HCT116 (cell line): ENCODE data around the gene PPDPF.

Experiments
- ATF3 ChIP-seq: IDR thresholded peaks from 2 replicates; pipeline ENCODE4 v1.6.1; 2012
- CTCF ChIP-seq, 3 experiments: fragments of 200-600 bp in 1 of 3; sonication (generic) in 1 of 3; IDR thresholded peaks in 2 of 3; conservative IDR thresholded peaks in 1 of 3; 2 replicates each; pipeline ENCODE4 v1.5.1; 2012 to 2017; ENCODE audit warnings: low read depth in 2 of 3, low read length in 2 of 3, antibody characterized with exemption in 1 of 3, borderline replicate concordance in 1 of 3, control low read depth in 1 of 3, mild to moderate bottlenecking in 1 of 3, mixed read lengths in 1 of 3, mixed run types in 1 of 3, moderate library complexity in 1 of 3; ENCODE audit not compliant: insufficient read depth in 1 of 3
- EZH2 ChIP-seq: fragments of 200-600 bp; sonication (generic); IDR thresholded peaks from 2 replicates; pipeline ENCODE4 v1.6.1; 2017; ENCODE audit warnings: antibody characterized with exemption, mixed run types
- EZH2phosphoT487 ChIP-seq: fragments of 200-600 bp; IDR thresholded peaks from 2 replicates; pipeline ENCODE4 v1.6.1; 2018; ENCODE audit warnings: antibody characterized with exemption, borderline replicate concordance
- MAX ChIP-seq: IDR thresholded peaks from 2 replicates; pipeline ENCODE4 v1.6.1; 2012
- POLR2A ChIP-seq: IDR thresholded peaks from 2 replicates; pipeline ENCODE4 v1.7.0; 2011; ENCODE audit warnings: borderline replicate concordance; ENCODE audit not compliant: insufficient read depth, insufficient read length; ENCODE audit errors: extremely low read depth
- SIN3A ChIP-seq: IDR thresholded peaks from 2 replicates; pipeline ENCODE4 v1.6.1; 2012; ENCODE audit warnings: low read depth

- TF ChIP-seq EZH2phosphoT487, result no peak
- TF ChIP-seq CTCF (IDR thresholded peaks at IDR 0.05 in 2 of 3, conservative IDR thresholded peaks at IDR 0.05 in 1 of 3; ENCODE audit: borderline replicate concordance in 1 of 3, insufficient read depth in 1 of 3, low read depth in 2 of 3, low read length in 2 of 3), result no peak
- no peak for TF ChIP-seq ATF3
- TF ChIP-seq SIN3A, result no peak
- no peak for TF ChIP-seq EZH2
- no peak for TF ChIP-seq POLR2A
- TF ChIP-seq MAX, result no peak
Measured at GRCh38 chr20:63570281-63571086, 49.9 kb downstream of the PPDPF start.
